CD4-positive, alpha-beta memory T cell (primary cell): ENCODE measurements around the gene CTDSP2. TPM values are rescaled to one million over a fixed set of nuclear protein-coding genes. Genes with fewer than 3 reads are reported as not detected.

Experiments used
- CTCF ChIA-PET: fragments of 350-600 bp; sonication (Branson Sonifier 250); formaldehyde crosslinking; loops from one replicate; lab custom pipeline; 2021; ENCODE audit warnings: inconsistent platforms; ENCODE audit not compliant: partially characterized antibody; lab: Charles Lee
- POLR2A ChIA-PET: fragments of 350-600 bp; sonication (Branson Sonifier 250); formaldehyde crosslinking; loops from one replicate; lab custom pipeline; 2021; ENCODE audit not compliant: partially characterized antibody; lab: Charles Lee
- DNase-seq, 5 donors: peaks; one replicate each; pipeline versions ENCODE4 v3.0.0 to v3.0.0-alpha.2; 2020 to 2022; ENCODE audit warnings: mixed read lengths in 1 of 5
- H3K27ac ChIP-seq: one replicate; pipeline ENCODE4 v1.7.0; 2013; ENCODE audit warnings: low read depth, low read length
- H3K27me3 ChIP-seq: 2 replicates; pipeline ENCODE4 v1.7.0; 2013; ENCODE audit warnings: mild to moderate bottlenecking, low read length, moderate library complexity; ENCODE audit not compliant: insufficient read depth
- H3K36me3 ChIP-seq: 2 replicates; pipeline ENCODE4 v1.7.0; 2013; ENCODE audit warnings: mild to moderate bottlenecking, low read length, moderate library complexity; ENCODE audit not compliant: insufficient read depth
- H3K4me1 ChIP-seq: 2 replicates; pipeline ENCODE4 v1.7.0; 2013; ENCODE audit warnings: mild to moderate bottlenecking, low read length, moderate library complexity; ENCODE audit not compliant: insufficient read depth
- H3K4me3 ChIP-seq, 2 donors: one replicate each; pipeline ENCODE4 v1.7.0; 2013; ENCODE audit warnings: low read length in 2 of 2, mild to moderate bottlenecking in 1 of 2
- H3K9me3 ChIP-seq, 2 donors: one replicate each; pipeline ENCODE4 v1.7.0; 2013; ENCODE audit warnings: low read length in 2 of 2, control low read depth in 1 of 2; ENCODE audit not compliant: control insufficient read depth in 1 of 2
- H3K27ac Mint-ChIP-seq, 7 donors: one replicate each; pipeline ENCODE4 v1.8.0; 2020 to 2021; ENCODE audit warnings: mixed read lengths in 7 of 7, mild to moderate bottlenecking in 6 of 7, inconsistent platforms in 3 of 7, moderate library complexity in 3 of 7
- H3K27me3 Mint-ChIP-seq, 2 donors: one replicate each; pipeline ENCODE4 v1.8.0; 2020 to 2021; ENCODE audit warnings: mixed read lengths in 2 of 2
- H3K36me3 Mint-ChIP-seq, 2 donors: one replicate each; pipeline ENCODE4 v1.8.0; 2020 to 2021; ENCODE audit warnings: mixed read lengths in 2 of 2, inconsistent platforms in 1 of 2, mild to moderate bottlenecking in 1 of 2
- H3K4me1 Mint-ChIP-seq, 4 donors: one replicate each; pipeline ENCODE4 v1.8.0; 2020 to 2021; ENCODE audit warnings: mixed read lengths in 4 of 4, mild to moderate bottlenecking in 1 of 4
- H3K4me3 Mint-ChIP-seq, 8 donors: one replicate each; pipeline ENCODE4 v1.8.0; 2020 to 2021; ENCODE audit warnings: mixed read lengths in 8 of 8, mild to moderate bottlenecking in 7 of 8, moderate library complexity in 6 of 8, inconsistent platforms in 3 of 8
- H3K9me3 Mint-ChIP-seq, 8 donors: one replicate each; pipeline ENCODE4 v1.8.0; 2020 to 2021; ENCODE audit warnings: mixed read lengths in 8 of 8, mild to moderate bottlenecking in 5 of 8, inconsistent platforms in 3 of 8, moderate library complexity in 1 of 8
- intact Hi-C: fragments of 100-400 bp; cut with micrococcal nuclease; formaldehyde crosslinking; loops from one replicate; pipeline ENCODE4 v1.15.1; 2023
- polyA plus RNA-seq, 2 donors: library from polyadenylated mRNA; unstranded; fragments of 300-500 nt; fragmentation: Illumina TruSeq; gene quantifications; one replicate each; pipeline ENCODE4 v1.2.3, GENCODE V29; 2021
- total RNA-seq, 2 experiments: library from RNA; stranded (reverse); gene quantifications; one replicate each; pipeline ENCODE4 v1.2.3, GENCODE V29; 2021

CTDSP2 gene
- total and polyA plus RNA-seq, 4 experiments from 2014 or later: 57.7 to 285 (median 174) TPM

DNA sequence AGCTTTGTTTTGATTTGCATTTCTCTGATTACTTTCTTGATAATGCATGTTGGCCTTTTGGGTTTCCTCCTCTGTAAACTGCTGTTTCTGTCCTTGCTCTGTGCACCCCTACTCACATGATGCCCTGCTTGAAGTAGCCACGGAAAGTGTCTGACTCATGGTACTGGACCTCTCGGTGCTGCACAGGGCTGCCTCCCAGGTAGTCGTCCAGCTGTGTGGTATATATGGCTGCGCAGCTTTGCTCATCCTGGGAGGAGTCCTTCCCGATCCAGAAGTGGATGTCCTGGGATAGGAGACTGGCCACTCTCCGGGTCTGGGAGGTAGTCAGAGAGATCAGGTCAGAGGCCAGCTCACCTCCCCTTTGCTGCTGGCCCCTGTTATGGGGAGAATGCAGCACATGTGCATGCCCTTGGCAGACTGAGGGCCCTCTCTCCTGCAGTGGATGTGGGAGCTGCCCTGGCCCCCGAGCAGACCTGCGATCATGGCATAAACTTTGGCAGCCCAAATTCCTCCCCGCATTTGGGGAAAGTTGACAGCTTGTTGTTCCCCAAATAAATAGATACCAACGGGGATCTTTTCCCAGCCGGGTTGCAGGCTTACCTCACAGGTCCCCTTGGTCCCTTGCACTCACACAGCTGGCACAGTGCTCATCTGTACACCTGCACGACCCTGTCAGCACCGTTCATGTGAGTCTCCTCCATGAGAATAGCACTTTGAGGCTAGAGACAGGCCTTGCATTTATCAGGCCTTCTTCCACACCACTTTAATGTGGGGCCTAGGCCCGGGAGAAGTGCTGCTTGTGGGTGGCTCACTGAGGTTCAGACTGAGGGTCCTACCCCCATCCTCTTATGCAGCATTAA lies 33.2 kb downstream of the CTDSP2 start:
- ChIA-PET POLR2A (no interaction called here), CTCF (interaction anchor here (2.1 to 2.2 kb wide), 2 partner anchors 10 to 92 kb away, joined by 7 to 14 read pairs; no protein-coding TSS in a partner anchor)
- Histone ChIP-seq H3K9me3 (no peaks in the 10 kb centered on the region), H3K27ac (no peak overlapping the region), H3K27me3 (no peaks in the 10 kb centered on the region), H3K36me3 (no peaks in the 10 kb centered on the region), H3K4me3 (no peak overlapping the region), H3K4me1 (no peaks in the 10 kb centered on the region)
- peaks cover 0 to 4% (median under 1%) of the 10 kb centered on the region in 4 donors for H3K4me1 Mint-ChIP-seq
- DNase-seq: no peak
- intact Hi-C loops: no loop called here
- no peak overlapping the region for H3K4me3 Mint-ChIP-seq
- H3K36me3 Mint-ChIP-seq: peaks cover 4 to 19% of the 10 kb centered on the region in 2 donors
- H3K27me3 Mint-ChIP-seq: no peaks in the 10 kb centered on the region
- H3K9me3 Mint-ChIP-seq: peaks cover 0 to 2% (median 0%) of the 10 kb centered on the region in 8 donors
- H3K27ac Mint-ChIP-seq: peak overlapping the region in 1 of 7 donors; percentile 43

DNA sequence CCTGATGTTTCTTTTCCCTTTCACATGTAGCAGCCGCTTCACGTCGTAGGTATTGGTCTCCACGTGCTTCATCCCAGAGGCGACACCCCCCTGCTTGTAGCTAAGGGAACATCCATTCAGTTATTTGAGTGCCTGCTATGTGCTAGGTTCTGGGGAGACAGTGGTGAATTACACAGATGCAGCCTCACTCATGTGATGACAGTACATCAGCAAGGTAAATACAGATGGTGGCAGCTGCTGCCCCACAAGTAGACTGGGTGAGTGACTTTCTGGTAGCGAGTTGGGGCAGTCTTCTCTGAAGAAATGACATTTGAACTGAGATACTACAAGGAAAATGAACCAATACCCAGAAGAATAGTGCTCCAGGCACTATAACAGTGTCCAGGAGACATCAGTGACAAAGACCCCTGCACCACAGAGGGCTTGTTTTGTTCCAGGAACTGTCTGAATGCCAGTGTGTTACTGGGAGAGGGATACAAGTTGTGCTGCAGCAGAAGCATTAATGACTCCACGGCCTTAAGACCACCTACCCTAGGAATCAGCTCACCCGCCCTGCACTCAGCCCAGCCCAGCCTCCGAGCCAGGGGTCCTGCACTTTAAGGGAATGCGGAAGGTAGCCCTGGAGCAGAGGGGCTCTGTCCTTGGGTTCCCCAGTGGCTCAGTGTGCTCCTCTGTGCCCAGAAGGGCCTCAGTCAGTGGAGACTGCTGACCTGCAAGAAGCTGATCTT lies 35.3 kb downstream of the CTDSP2 start:
- peaks cover 6% of the 10 kb centered on the region for H3K36me3 ChIP-seq
- no peaks in the 10 kb centered on the region for H3K4me1 ChIP-seq
- Mint-ChIP-seq H3K27ac (peak overlapping the region in 1 of 7 donors; percentile 57), H3K27me3 (no peaks in the 10 kb centered on the region), H3K4me1 (peaks cover 0 to 4% (median under 1%) of the 10 kb centered on the region in 4 donors), H3K36me3 (peaks cover 4 to 37% of the 10 kb centered on the region in 2 donors), H3K9me3 (peaks cover 0 to 3% (median 0%) of the 10 kb centered on the region in 8 donors), H3K4me3 (no peak overlapping the region)
- H3K27ac ChIP-seq: no peak overlapping the region
- CTCF ChIA-PET: interaction anchor here (1.4 to 1.5 kb wide), 2 partner anchors 51 to 93 kb away, joined by 4 read pairs; no protein-coding TSS in a partner anchor
- POLR2A ChIA-PET: interaction anchor here (0.6 kb wide), 1 partner anchor 52 kb away, joined by 3 read pairs; no protein-coding TSS in a partner anchor
- H3K9me3 ChIP-seq: no peaks in the 10 kb centered on the region
- intact Hi-C loops: no loop called here
- H3K4me3 ChIP-seq: no peak overlapping the region
- no peaks in the 10 kb centered on the region for H3K27me3 ChIP-seq
- no peak for DNase-seq

DNA sequence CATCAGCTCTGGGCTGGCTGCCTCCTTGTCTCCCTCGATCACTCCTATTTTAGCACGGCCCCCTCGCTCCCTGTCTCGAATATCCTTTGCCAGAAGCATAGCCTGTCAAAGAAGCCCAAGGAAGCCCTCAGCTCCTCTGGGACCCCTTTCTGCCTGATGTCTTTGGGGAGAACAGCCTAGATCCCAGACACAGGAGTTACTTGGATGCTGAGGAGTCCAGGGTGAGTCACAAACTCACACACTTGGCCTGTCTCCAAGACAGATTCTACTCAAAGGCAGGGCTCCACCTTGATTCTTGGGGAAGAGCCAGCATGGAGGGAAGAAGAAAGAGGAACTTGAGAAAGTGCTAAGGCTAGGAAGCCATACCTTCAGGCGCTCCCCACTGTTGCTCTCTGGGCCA lies 36.1 kb downstream of the CTDSP2 start:
- Mint-ChIP-seq H3K4me3 (no peak overlapping the region), H3K9me3 (peaks cover 0 to 3% (median 0%) of the 10 kb centered on the region in 8 donors), H3K36me3 (peaks cover 4 to 39% of the 10 kb centered on the region in 2 donors), H3K4me1 (peaks cover 0 to 4% (median under 1%) of the 10 kb centered on the region in 4 donors), H3K27me3 (no peaks in the 10 kb centered on the region), H3K27ac (no peak overlapping the region)
- Histone ChIP-seq H3K4me1 (no peaks in the 10 kb centered on the region), H3K9me3 (no peaks in the 10 kb centered on the region), H3K4me3 (no peak overlapping the region), H3K36me3 (peaks cover 7% of the 10 kb centered on the region), H3K27ac (no peak overlapping the region), H3K27me3 (no peaks in the 10 kb centered on the region)
- CTCF ChIA-PET: interaction anchor here (1.3 to 1.5 kb wide), 2 partner anchors 11 to 93 kb away, joined by 3 to 4 read pairs; no protein-coding TSS in a partner anchor
- intact Hi-C loops: no loop called here
- POLR2A ChIA-PET: no interaction called here
- DNase-seq: no peak

DNA sequence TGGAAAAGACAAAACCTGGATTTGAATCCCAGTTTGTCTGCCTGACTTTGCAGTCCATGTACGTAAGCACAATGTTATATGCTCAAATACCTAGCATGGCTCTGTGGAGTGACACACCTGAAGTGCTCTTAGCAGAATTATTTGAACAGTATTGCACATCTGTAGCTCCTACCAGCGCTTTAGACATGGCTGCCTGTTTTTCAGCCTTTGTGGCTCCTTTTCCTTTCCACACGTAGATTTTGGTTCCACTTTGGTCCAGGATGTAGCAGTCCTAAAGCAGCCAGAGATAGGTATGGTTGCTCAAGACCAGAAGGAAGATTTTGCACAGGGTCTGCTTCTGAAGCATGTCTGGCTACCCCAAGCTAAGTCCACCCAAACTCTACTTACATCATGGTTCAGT lies 37.1 kb downstream of the CTDSP2 start:
- H3K9me3 ChIP-seq: no peaks in the 10 kb centered on the region
- peaks cover 7% of the 10 kb centered on the region for H3K36me3 ChIP-seq
- DNase-seq: no peak
- peaks cover 4 to 39% of the 10 kb centered on the region in 2 donors for H3K36me3 Mint-ChIP-seq
- H3K9me3 Mint-ChIP-seq: peaks cover 0 to 3% (median 0%) of the 10 kb centered on the region in 8 donors
- H3K27me3 Mint-ChIP-seq: no peaks in the 10 kb centered on the region
- H3K4me1 ChIP-seq: no peaks in the 10 kb centered on the region
- H3K4me3 Mint-ChIP-seq: no peak overlapping the region
- POLR2A ChIA-PET: no interaction called here
- no peak overlapping the region for H3K27ac Mint-ChIP-seq
- H3K4me3 ChIP-seq: no peak overlapping the region
- H3K27ac ChIP-seq: no peak overlapping the region
- CTCF ChIA-PET: interaction anchor here (0.9 to 1.3 kb wide), 3 partner anchors 10 to 96 kb away, joined by 3 to 5 read pairs (median 3); no protein-coding TSS in a partner anchor
- intact Hi-C loops: no loop called here
- H3K4me1 Mint-ChIP-seq: peaks cover 0 to 4% (median under 1%) of the 10 kb centered on the region in 4 donors
- H3K27me3 ChIP-seq: no peaks in the 10 kb centered on the region

DNA sequence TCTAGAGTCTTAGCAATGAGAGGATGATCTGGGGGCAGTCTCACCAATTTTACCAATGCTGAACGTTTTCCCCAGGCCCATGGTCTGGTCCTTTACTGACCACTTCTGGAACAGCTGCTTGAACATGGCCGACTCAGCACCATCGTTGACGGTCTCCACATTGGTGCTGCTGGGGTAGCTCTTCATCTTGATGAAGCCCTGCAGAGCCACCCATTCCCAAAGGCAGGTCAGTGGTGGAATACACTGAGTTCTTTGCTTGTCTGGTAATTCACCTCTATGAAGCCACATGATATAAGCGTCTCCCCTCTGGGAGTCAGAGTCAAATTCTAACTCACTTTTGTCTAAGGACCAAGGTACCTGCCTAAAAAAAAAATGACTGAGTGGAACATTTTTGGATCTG lies 38.2 kb downstream of the CTDSP2 start:
- Histone ChIP-seq H3K4me3 (no peak overlapping the region), H3K4me1 (no peaks in the 10 kb centered on the region), H3K27me3 (no peaks in the 10 kb centered on the region), H3K36me3 (peaks cover 7% of the 10 kb centered on the region), H3K27ac (no peak overlapping the region), H3K9me3 (no peaks in the 10 kb centered on the region)
- Mint-ChIP-seq H3K4me1 (peaks cover 0 to 4% (median under 1%) of the 10 kb centered on the region in 4 donors), H3K27me3 (no peaks in the 10 kb centered on the region), H3K27ac (no peak overlapping the region), H3K9me3 (peaks cover 0 to 1% (median 0%) of the 10 kb centered on the region in 8 donors), H3K36me3 (peaks cover 4 to 45% of the 10 kb centered on the region in 2 donors), H3K4me3 (no peak overlapping the region)
- intact Hi-C loops: no loop called here
- DNase-seq: no peak
- ChIA-PET CTCF (interaction anchor here (0.9 to 1.9 kb wide), 4 partner anchors 15 to 98 kb away, joined by 3 to 5 read pairs (median 4); no protein-coding TSS in a partner anchor), POLR2A (no interaction called here)

DNA sequence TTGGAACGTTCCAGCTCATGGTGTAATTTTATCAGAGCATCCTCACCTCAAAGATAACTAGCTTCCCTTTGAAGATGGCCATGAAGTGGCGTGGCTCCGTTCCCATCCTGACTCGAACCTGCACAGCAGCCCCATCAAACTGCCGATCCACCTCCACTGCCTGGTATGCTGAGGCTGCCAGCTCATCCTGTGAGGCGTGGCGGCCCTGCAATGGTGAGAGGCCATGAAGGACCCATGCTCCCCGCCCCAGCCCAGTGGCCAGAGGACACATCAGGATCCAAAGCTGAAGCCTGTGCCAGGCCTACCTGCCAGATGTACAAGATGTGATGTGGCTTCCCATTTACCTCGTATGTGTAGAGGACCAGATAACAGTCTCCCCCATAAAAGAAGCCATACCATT lies 39.2 kb downstream of the CTDSP2 start:
- POLR2A ChIA-PET: interaction anchor here (0.6 to 0.8 kb wide), 2 partner anchors 11 to 37 kb away, joined by 3 to 5 read pairs; partner anchors contain the start of gene AVIL
- Mint-ChIP-seq H3K27me3 (no peaks in the 10 kb centered on the region), H3K36me3 (peaks cover 9 to 55% of the 10 kb centered on the region in 2 donors), H3K9me3 (peaks cover 0 to 1% (median 0%) of the 10 kb centered on the region in 8 donors), H3K4me3 (no peak overlapping the region), H3K4me1 (peaks cover 0 to 1% (median 0%) of the 10 kb centered on the region in 4 donors), H3K27ac (peak overlapping the region in 2 of 7 donors; percentile 16 to 19)
- Histone ChIP-seq H3K36me3 (peaks cover 17% of the 10 kb centered on the region), H3K27me3 (no peaks in the 10 kb centered on the region), H3K9me3 (no peaks in the 10 kb centered on the region), H3K4me3 (no peak overlapping the region), H3K4me1 (no peaks in the 10 kb centered on the region), H3K27ac (no peak overlapping the region)
- CTCF ChIA-PET: interaction anchor here (1.2 to 7.3 kb wide), 5 partner anchors 11 to 98 kb away, joined by 3 to 125 read pairs (median 4); no protein-coding TSS in a partner anchor
- intact Hi-C loops: no loop called here
- DNase-seq: no peak
